Vagina (tissue), 2 donors: Measurements from ENCODE around the gene CYP27C1.

ENCODE experiments used
- CTCF ChIP-seq, 3 experiments: fragments of 450-650 bp in 2 of 3; fragments of 200-600 bp in 1 of 3; sonication (generic) in 1 of 3; IDR thresholded peaks; one replicate each; pipeline ENCODE4 v1.5.1; 2017 to 2019; ENCODE audit warnings: antibody characterized with exemption in 3 of 3, mild to moderate bottlenecking in 2 of 3, moderate library complexity in 2 of 3
- POLR2A ChIP-seq, 2 donors: fragments of 450-650 bp; IDR thresholded peaks; one replicate each; pipeline ENCODE4 v1.6.1; 2017; ENCODE audit warnings: antibody characterized with exemption in 2 of 2, mild to moderate bottlenecking in 2 of 2, moderate library complexity in 2 of 2
- POLR2AphosphoS5 ChIP-seq, 2 donors: sonication (generic); formaldehyde crosslinking; IDR thresholded peaks; one replicate each; pipeline ENCODE4 v1.9.0; 2017; ENCODE audit warnings: antibody characterized with exemption in 2 of 2, mild to moderate bottlenecking in 2 of 2, low read depth in 1 of 2; ENCODE audit not compliant: insufficient read depth in 1 of 2

- no peak for TF ChIP-seq CTCF (IDR thresholded peaks at IDR 0.05)
- TF ChIP-seq POLR2A (IDR thresholded peaks at IDR 0.05): no peak
- TF ChIP-seq POLR2AphosphoS5 (IDR thresholded peaks at IDR 0.05; ENCODE audit: insufficient read depth in 1 of 2, low read depth in 1 of 2): peak in 1 of 2 donors; percentile 39
These were observed 26.7 kb downstream of the CYP27C1 start for GRCh38 chr2:127193164-127193966.
